ENCODE measurements around the gene THRA.

DNA sequence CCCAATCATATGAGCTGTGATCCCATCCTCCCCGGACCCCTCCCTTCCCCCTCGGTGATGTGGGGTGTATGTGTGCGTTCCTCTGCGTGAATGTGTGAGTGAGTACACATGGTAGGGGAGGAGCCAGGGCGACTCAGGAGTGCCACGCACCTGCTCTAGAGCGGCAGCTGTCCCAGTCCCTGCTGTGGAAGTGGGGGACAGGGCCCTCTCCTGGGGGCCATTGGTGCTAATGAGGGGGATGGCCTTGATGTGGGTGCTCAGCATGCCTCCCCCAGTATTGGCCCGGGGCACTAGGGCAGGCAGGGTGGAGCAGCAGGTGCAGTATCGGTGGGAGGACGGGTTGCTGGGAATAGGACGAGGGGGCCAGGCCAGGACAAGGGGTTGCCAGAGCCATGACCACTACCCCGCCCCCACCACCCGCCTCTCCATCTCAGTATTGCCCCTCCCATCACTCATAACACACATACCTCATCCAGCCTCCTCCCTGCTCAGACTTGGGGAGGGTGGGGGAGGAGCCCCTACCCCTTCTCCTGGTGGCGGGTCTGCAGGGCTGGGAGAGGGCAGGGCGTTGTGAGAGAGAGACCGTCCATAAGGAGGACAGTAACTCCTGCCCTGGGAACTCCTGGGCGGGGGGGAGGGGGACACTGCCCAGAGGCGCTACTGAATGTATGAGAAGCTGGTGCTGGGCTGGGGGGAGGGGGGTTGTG is 29.1 kb downstream of the THRA start:
- TF ChIP-seq, protein P1, sequence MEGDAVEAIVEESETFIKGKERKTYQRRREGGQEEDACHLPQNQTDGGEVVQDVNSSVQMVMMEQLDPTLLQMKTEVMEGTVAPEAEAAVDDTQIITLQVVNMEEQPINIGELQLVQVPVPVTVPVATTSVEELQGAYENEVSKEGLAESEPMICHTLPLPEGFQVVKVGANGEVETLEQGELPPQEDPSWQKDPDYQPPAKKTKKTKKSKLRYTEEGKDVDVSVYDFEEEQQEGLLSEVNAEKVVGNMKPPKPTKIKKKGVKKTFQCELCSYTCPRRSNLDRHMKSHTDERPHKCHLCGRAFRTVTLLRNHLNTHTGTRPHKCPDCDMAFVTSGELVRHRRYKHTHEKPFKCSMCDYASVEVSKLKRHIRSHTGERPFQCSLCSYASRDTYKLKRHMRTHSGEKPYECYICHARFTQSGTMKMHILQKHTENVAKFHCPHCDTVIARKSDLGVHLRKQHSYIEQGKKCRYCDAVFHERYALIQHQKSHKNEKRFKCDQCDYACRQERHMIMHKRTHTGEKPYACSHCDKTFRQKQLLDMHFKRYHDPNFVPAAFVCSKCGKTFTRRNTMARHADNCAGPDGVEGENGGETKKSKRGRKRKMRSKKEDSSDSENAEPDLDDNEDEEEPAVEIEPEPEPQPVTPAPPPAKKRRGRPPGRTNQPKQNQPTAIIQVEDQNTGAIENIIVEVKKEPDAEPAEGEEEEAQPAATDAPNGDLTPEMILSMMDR (IDR thresholded peaks at IDR 0.05; ENCODE audit: extremely low read depth in 1 of 2, insufficient read depth in 1 of 2, low read depth in 1 of 2, low read length in 2 of 2): no peak
- TF ChIP-seq MAX (IDR thresholded peaks at IDR 0.05; ENCODE audit: insufficient read depth, insufficient read length) (no peak), EZH2 (IDR thresholded peaks at IDR 0.05; ENCODE audit: borderline replicate concordance, low read depth, low read length, severe bottlenecking) (no peak), POLR2A (IDR thresholded peaks at IDR 0.05; ENCODE audit: low read depth, low read length) (no peak), POLR2AphosphoS5 (IDR thresholded peaks at IDR 0.05; ENCODE audit: insufficient read depth, low read depth, low read length) (no peak), MYC (IDR thresholded peaks at IDR 0.05; ENCODE audit: low read depth, low read length) (no peak), JUN (IDR thresholded peaks at IDR 0.05; ENCODE audit: borderline replicate concordance, insufficient read depth, insufficient read length, low read depth) (no peak), GATA2 (IDR thresholded peaks at IDR 0.05; ENCODE audit: insufficient read depth, insufficient read length, low read depth, low read length) (no peak), FOS (IDR thresholded peaks at IDR 0.05; ENCODE audit: borderline replicate concordance, insufficient read depth, low read length) (no peak)

Measured in endothelial cell of umbilical vein (primary cell).